Activated T-cell treated with anti-CD3 and anti-CD28 coated beads for 48 hours (primary cell): ENCODE results near the gene EGR4.

Experiments
- DNase-seq: peaks from one replicate; pipeline ENCODE4 v3.0.0-alpha.2; 2020; ENCODE audit warnings: low read depth

EGR4 gene

GRCh38 chr2:73249636-73250035 lies 43.7 kb downstream of the EGR4 start:
- no peak for DNase-seq

GRCh38 chr2:73246850-73247249 lies 46.5 kb downstream of the EGR4 start:
- no peak for DNase-seq

- DNase-seq: no peak
Observed at GRCh38 chr2:73244580-73244979, 48.8 kb downstream of the EGR4 start.

DNA sequence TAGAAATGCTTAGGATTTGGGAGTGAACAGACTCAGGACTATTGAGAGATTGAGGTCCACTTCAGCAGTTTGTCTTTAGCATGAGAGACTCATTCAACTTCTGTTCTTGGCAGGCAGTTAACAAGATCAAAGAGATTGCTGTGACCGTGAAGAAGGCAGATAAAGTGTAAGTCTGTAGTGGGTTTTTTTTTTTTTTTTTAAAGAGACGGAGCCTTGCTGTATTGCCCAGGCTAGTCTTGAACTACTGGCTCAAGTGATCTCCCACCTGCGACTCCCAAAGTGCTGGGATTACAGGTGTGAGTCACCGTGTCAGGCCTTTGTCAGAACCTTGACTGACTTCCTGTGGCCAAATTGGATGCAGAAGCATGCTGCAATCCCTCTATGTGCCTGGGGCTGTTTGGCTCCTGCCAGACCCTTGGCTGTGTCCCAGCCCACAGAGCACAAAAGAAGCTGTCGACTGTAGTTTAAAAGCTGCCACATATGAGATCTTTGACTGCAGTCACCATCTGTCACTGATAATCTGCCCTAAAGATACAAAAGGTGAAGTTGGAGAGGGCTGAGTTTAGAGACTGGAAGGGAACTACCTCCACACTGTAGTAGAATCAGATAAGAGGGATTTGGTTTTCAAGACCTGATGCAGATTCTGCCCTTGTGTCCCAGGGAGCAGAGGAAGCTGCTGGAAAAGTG lies 49.3 kb downstream of the EGR4 start:
- DNase-seq: no peak
